SK-N-SH treated with all-trans-retinoic acid at 6 μM for 48 hours (cell line): Measurements from ENCODE around the gene ALK.

Experiments used
- ATAC-seq: fragments of 200-7000 bp; cut with Tn5 transposase; 3 replicates; pipeline ENCODE4 v1.9.1; 2020; ENCODE audit warnings: mild to moderate bottlenecking, moderate library complexity
- ARNTL ChIP-seq: fragments of 450-650 bp; formaldehyde crosslinking; IDR thresholded peaks from 2 replicates; pipeline ENCODE4 v1.5.0; 2020; ENCODE audit warnings: low read depth, mild to moderate bottlenecking, moderate library complexity, borderline replicate concordance
- BACH2 ChIP-seq: fragments of 250-450 bp; sonication (Bioruptor Pico); IDR thresholded peaks from 2 replicates; pipeline ENCODE4 v1.9.0; 2021; ENCODE audit warnings: mild to moderate bottlenecking, borderline replicate concordance
- CREB5 ChIP-seq: fragments of 250-450 bp; sonication (Bioruptor Pico); IDR thresholded peaks from 2 replicates; pipeline ENCODE4 v1.5.1; 2020; ENCODE audit warnings: low read depth, mild to moderate bottlenecking, moderate library complexity
- CSDC2 ChIP-seq: fragments of 250-450 bp; sonication (Bioruptor Pico); IDR thresholded peaks from 2 replicates; pipeline ENCODE4 v1.5.0; 2020; ENCODE audit warnings: mild to moderate bottlenecking, moderate library complexity
- CSRNP3 ChIP-seq: fragments of 250-450 bp; sonication (Bioruptor Pico); IDR thresholded peaks from 2 replicates; pipeline ENCODE4 v1.5.1; 2021; ENCODE audit warnings: mild to moderate bottlenecking, moderate library complexity
- ESRRG ChIP-seq: fragments of 250-450 bp; sonication (Bioruptor Pico); IDR thresholded peaks from 2 replicates; pipeline ENCODE4 v1.6.1; 2021; ENCODE audit warnings: mild to moderate bottlenecking
- GLIS3 ChIP-seq: fragments of 250-450 bp; sonication (Bioruptor Pico); IDR thresholded peaks from 2 replicates; pipeline ENCODE4 v1.5.0; 2020; ENCODE audit warnings: mild to moderate bottlenecking, moderate library complexity
- ISL1 ChIP-seq: fragments of 250-450 bp; sonication (Bioruptor Pico); IDR thresholded peaks from 2 replicates; pipeline ENCODE4 v2.1.2; 2022; ENCODE audit warnings: mild to moderate bottlenecking, moderate library complexity
- POU6F1 ChIP-seq: fragments of 250-450 bp; sonication (Bioruptor Pico); IDR thresholded peaks from 2 replicates; pipeline ENCODE4 v1.8.0; 2021; ENCODE audit warnings: low read depth, mild to moderate bottlenecking, moderate library complexity, borderline replicate concordance
- PPARA ChIP-seq: fragments of 250-450 bp; sonication (Bioruptor Pico); IDR thresholded peaks from 2 replicates; pipeline ENCODE4 v1.5.0; 2020; ENCODE audit warnings: mild to moderate bottlenecking, borderline replicate concordance
- RARB ChIP-seq: fragments of 250-450 bp; sonication (Bioruptor Pico); IDR thresholded peaks from 2 replicates; pipeline ENCODE4 v1.8.0; 2021; ENCODE audit warnings: mild to moderate bottlenecking, moderate library complexity
- SNAI2 ChIP-seq: fragments of 250-450 bp; sonication (Bioruptor Pico); IDR thresholded peaks from 2 replicates; pipeline ENCODE4 v1.5.0; 2020; ENCODE audit warnings: mild to moderate bottlenecking, moderate library complexity
- TCF4 ChIP-seq: fragments of 250-450 bp; sonication (Bioruptor Pico); IDR thresholded peaks from 2 replicates; pipeline ENCODE4 v1.8.0; 2021; ENCODE audit warnings: mild to moderate bottlenecking, moderate library complexity, borderline replicate concordance
- TOX ChIP-seq: fragments of 250-450 bp; sonication (Bioruptor Pico); IDR thresholded peaks from 2 replicates; pipeline ENCODE4 v1.8.0; 2021; ENCODE audit warnings: mild to moderate bottlenecking, moderate library complexity, borderline replicate concordance
- TSHZ2 ChIP-seq: fragments of 250-450 bp; sonication (Bioruptor Pico); IDR thresholded peaks from 2 replicates; pipeline ENCODE4 v1.5.0; 2020; ENCODE audit warnings: mild to moderate bottlenecking, moderate library complexity
- ZC3H10 ChIP-seq: fragments of 250-450 bp; sonication (Bioruptor Pico); IDR thresholded peaks from 2 replicates; pipeline ENCODE4 v1.5.1; 2021; ENCODE audit warnings: mild to moderate bottlenecking, moderate library complexity
- ZFP3 ChIP-seq: fragments of 250-450 bp; sonication (Bioruptor Pico); IDR thresholded peaks from 2 replicates; pipeline ENCODE4 v1.5.0; 2020; ENCODE audit warnings: mild to moderate bottlenecking, moderate library complexity
- ZFP30 ChIP-seq: fragments of 450-650 bp; formaldehyde crosslinking; IDR thresholded peaks from 2 replicates; pipeline ENCODE4 v1.5.0; 2022; ENCODE audit warnings: mild to moderate bottlenecking, moderate library complexity
- ZNF565 ChIP-seq: fragments of 450-650 bp; formaldehyde crosslinking; conservative IDR thresholded peaks from 2 replicates; pipeline ENCODE4 v1.5.0; 2020; ENCODE audit warnings: low read depth, mild to moderate bottlenecking, moderate library complexity
- ZNF70 ChIP-seq: fragments of 450-650 bp; formaldehyde crosslinking; IDR thresholded peaks from 2 replicates; pipeline ENCODE4 v1.5.0; 2020; ENCODE audit warnings: mild to moderate bottlenecking, moderate library complexity

The ALK gene

GRCh38 chr2:29394311-29394980 lies 526.9 kb downstream of the ALK start:
- no peak for ATAC-seq
- no peak for TF ChIP-seq PPARA (CRISPR knock-in tag)

GRCh38 chr2:29393676-29394075 lies 527.7 kb downstream of the ALK start:
- no peak for ATAC-seq
- no peak for TF ChIP-seq ISL1
- TF ChIP-seq BACH2 (CRISPR knock-in tag): no peak
- TF ChIP-seq ZFP3 (CRISPR knock-in tag): no peak
- TF ChIP-seq ESRRG (CRISPR knock-in tag): no peak
- TF ChIP-seq ARNTL: no peak
- no peak for TF ChIP-seq CSDC2 (CRISPR knock-in tag)
- no peak for TF ChIP-seq ZNF70 (CRISPR knock-in tag)
- TF ChIP-seq GLIS3 (CRISPR knock-in tag): no peak
- no peak for TF ChIP-seq CSRNP3 (CRISPR knock-in tag)
- no peak for TF ChIP-seq ZNF565 (CRISPR knock-in tag)

GRCh38 chr2:29392774-29393173 lies 528.6 kb downstream of the ALK start:
- no peak for ATAC-seq
- TF ChIP-seq TOX (no peak), TSHZ2 (CRISPR knock-in tag) (no peak), CREB5 (CRISPR knock-in tag) (no peak), ZC3H10 (CRISPR knock-in tag) (no peak), SNAI2 (CRISPR knock-in tag) (no peak), ARNTL (no peak), ESRRG (CRISPR knock-in tag) (no peak), PPARA (CRISPR knock-in tag) (no peak), RARB (CRISPR knock-in tag) (no peak), ZFP30 (CRISPR knock-in tag) (no peak), GLIS3 (CRISPR knock-in tag) (no peak), POU6F1 (CRISPR knock-in tag) (no peak), ZNF70 (CRISPR knock-in tag) (no peak), ZNF565 (CRISPR knock-in tag) (no peak), CSDC2 (CRISPR knock-in tag) (no peak), ISL1 (no peak), TCF4 (CRISPR knock-in tag) (no peak)

GRCh38 chr2:29390136-29390535 lies 531.2 kb downstream of the ALK start:
- ATAC-seq: no peak
- no peak for TF ChIP-seq ZFP3 (CRISPR knock-in tag)
- no peak for TF ChIP-seq ZNF565 (CRISPR knock-in tag)
- TF ChIP-seq ARNTL: no peak
- TF ChIP-seq BACH2 (CRISPR knock-in tag): no peak
- no peak for TF ChIP-seq ESRRG (CRISPR knock-in tag)
- TF ChIP-seq SNAI2 (CRISPR knock-in tag): no peak
- TF ChIP-seq ZFP30 (CRISPR knock-in tag): no peak
- no peak for TF ChIP-seq CSDC2 (CRISPR knock-in tag)
- TF ChIP-seq, all 23 proteins: peak for 0
